GM19395 (cell line): ENCODE measurements around the gene ANKRD27.

Source experiments
- ATAC-seq: cut with Tn5 transposase; IDR thresholded peaks from one replicate; pipeline ENCODE4 v1.9.1; 2021; ENCODE audit warnings: mild to moderate bottlenecking, moderate library complexity; ENCODE audit not compliant: unreplicated experiment

Gene ANKRD27

GRCh38 chr19:32566246-32566830 is 108.6 kb downstream of the ANKRD27 start:
- ATAC-seq = no peak

GRCh38 chr19:32563761-32564160 is 111.2 kb downstream of the ANKRD27 start:
- no peak for ATAC-seq

GRCh38 chr19:32558607-32559228 is 116.3 kb downstream of the ANKRD27 start:
- ATAC-seq = no peak

- ATAC-seq = no peak
Measured at GRCh38 chr19:32555786-32556185, 119.2 kb downstream of the ANKRD27 start.

GRCh38 chr19:32550666-32551065 is 124.3 kb downstream of the ANKRD27 start:
- ATAC-seq = no peak
